ENCODE measurements around the gene ITLN2. TPM values are rescaled to one million over a fixed set of nuclear protein-coding genes. Genes with fewer than 3 reads are reported as not detected.
"Not testable (repeated sequence)": the region's sequence is repeated elsewhere in the genome, so short reads cannot be mapped to it uniquely, and the experiment has no call there.

The ITLN2 gene
- total RNA-seq, 5 donors from 2014 or later (not counting 1 experiment from before 2014, with no cell fraction given): not detected

DNA sequence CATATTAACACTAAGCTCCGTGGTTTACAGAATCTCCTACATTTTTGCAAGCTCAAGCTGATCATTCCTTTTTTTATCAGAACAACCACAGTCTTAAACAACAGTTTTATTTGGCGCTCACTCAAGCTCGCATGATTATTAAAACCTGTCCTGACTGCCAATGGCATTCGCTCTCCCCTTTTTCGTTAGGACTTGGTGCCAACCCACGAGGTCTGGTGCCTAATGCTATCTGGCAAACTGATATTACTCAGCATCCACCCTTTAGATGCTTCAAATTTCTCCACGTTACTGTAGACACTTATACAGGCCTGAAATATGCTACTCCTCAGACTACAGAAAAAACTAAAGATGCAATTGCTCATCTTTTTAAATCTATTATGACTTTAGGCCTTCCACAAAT, 46.6 kb downstream of the ITLN2 start:
- DNase-seq (no peak), ATAC-seq (replicated peaks in 1 of 4) (no peak)
- no peaks in the 10 kb centered on the region for H3K27me3 Mint-ChIP-seq
- Histone ChIP-seq H3K27me3 (replicated peaks in 1 of 2; ENCODE audit: control insufficient read depth in 2 of 2, extremely low read depth in 1 of 2, insufficient read depth in 2 of 2, low read length in 1 of 2) (no peaks in the 10 kb centered on the region), H3K9me3 (no peaks in the 10 kb centered on the region), H3K27ac (ENCODE audit: low read length) (no peak overlapping the region), H3K4me1 (ENCODE audit: control insufficient read depth in 1 of 2, extremely low read depth in 1 of 2, insufficient read depth in 2 of 2, low read length in 2 of 2) (no peaks in the 10 kb centered on the region), H3K36me3 (ENCODE audit: control insufficient read depth in 2 of 2, extremely low read depth in 1 of 2, insufficient read depth in 1 of 2, low read length in 1 of 2) (no peaks in the 10 kb centered on the region), H3K4me3 (ENCODE audit: control insufficient read depth in 1 of 2, extremely low read depth in 1 of 2, low read length in 1 of 2) (no peak overlapping the region)
- no peak overlapping the region for H3K4me3 Mint-ChIP-seq
- ChIA-PET CTCF (no interaction called here), POLR2A (interaction anchor here in 1 of 2 donors (0.9 kb wide), 1 partner anchor 65 kb away, joined by 3 read pairs; no protein-coding TSS in a partner anchor)
- H3K36me3 Mint-ChIP-seq: no peaks in the 10 kb centered on the region
- no peak overlapping the region for H3K27ac Mint-ChIP-seq
- 86% methylated on average over 6 of the region's 7 CpGs for WGBS (ENCODE audit: insufficient coverage)
- H3K9me3 Mint-ChIP-seq: no peaks in the 10 kb centered on the region
- H3K4me1 Mint-ChIP-seq: no peaks in the 10 kb centered on the region

DNA sequence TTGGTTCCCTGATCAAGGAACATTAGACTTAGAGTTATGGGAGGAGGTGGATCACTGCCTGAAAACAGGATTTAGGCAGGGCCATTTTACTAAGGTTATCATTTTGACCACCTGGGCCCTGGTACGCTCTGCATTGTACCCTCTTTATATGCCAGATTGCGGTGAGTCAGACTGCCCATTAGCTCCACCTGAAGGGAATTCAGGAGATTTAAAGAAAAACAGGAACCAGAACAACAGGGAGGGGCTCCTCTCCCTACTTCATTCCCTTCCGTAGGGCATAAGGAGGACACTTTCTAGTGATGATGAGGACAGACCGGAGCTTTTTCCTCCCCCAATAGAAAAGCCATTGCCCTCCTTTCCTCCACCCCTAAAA, 49.0 kb downstream of the ITLN2 start:
- H3K36me3 Mint-ChIP-seq: no peaks in the 10 kb centered on the region
- H3K4me3 ChIP-seq (ENCODE audit: control insufficient read depth in 1 of 2, extremely low read depth in 1 of 2, low read length in 1 of 2): no peak overlapping the region
- ATAC-seq (replicated peaks in 1 of 4) (no peak), DNase-seq (no peak)
- H3K27me3 Mint-ChIP-seq: no peaks in the 10 kb centered on the region
- H3K4me3 Mint-ChIP-seq: no peak overlapping the region
- no peaks in the 10 kb centered on the region for H3K4me1 Mint-ChIP-seq
- no peak overlapping the region for H3K27ac ChIP-seq (ENCODE audit: low read length)
- no peaks in the 10 kb centered on the region for H3K36me3 ChIP-seq (ENCODE audit: control insufficient read depth in 2 of 2, extremely low read depth in 1 of 2, insufficient read depth in 1 of 2, low read length in 1 of 2)
- ChIA-PET CTCF (no interaction called here), POLR2A (no interaction called here)
- H3K9me3 Mint-ChIP-seq: peaks cover 0 to under 1% (median 0%) of the 10 kb centered on the region in 3 donors
- H3K4me1 ChIP-seq (ENCODE audit: control insufficient read depth in 1 of 2, extremely low read depth in 1 of 2, insufficient read depth in 2 of 2, low read length in 2 of 2): no peaks in the 10 kb centered on the region
- WGBS (ENCODE audit: insufficient coverage): 94% methylated on average over 2 of the region's 4 CpGs
- H3K9me3 ChIP-seq: no peaks in the 10 kb centered on the region
- no peak overlapping the region for H3K27ac Mint-ChIP-seq
- H3K27me3 ChIP-seq (replicated peaks in 1 of 2; ENCODE audit: control insufficient read depth in 2 of 2, extremely low read depth in 1 of 2, insufficient read depth in 2 of 2, low read length in 1 of 2): no peaks in the 10 kb centered on the region

DNA sequence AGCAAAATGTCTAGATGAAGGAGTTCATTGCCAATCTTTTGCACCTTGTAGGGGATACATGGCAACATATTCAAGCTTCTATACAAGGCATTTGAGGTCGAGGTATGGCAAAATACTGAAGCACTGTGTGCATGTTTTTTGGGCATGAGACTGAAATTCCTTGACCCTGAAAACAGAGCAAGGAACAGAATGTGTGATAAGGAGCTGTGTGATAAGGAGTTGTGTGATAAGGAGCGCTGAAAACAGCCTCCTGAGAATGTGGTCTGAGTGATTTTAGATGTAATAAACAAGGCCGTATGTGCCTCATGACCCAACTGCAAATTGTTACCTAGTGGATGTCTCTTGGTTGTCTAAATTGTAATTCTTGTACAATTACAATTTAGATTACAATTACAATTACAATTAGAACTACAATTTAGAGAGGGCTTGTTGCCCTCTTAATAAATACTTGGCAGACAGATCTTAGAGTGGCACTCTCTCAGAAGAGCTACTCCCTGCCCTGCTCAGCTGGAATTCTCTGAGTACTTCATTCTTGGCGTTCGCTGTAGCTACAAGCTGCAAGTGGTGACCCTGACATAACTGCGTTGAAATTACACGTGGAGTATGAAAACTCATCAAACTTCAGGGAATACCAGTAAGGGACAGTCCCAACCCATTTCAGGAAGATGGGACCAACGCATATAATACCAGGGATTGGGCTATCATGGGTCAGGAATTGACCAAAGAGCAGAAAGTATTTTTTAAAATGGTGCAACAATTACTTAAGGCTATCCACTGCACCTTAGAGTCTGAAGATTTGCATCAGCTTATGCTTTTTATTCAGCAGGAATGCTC, 49.6 kb downstream of the ITLN2 start:
- Mint-ChIP-seq H3K27me3 (no peaks in the 10 kb centered on the region), H3K9me3 (peaks cover 0 to 6% (median 0%) of the 10 kb centered on the region in 3 donors), H3K4me1 (no peaks in the 10 kb centered on the region), H3K27ac (no peak overlapping the region), H3K4me3 (no peak overlapping the region), H3K36me3 (no peaks in the 10 kb centered on the region)
- Histone ChIP-seq H3K9me3 (no peaks in the 10 kb centered on the region), H3K4me1 (ENCODE audit: control insufficient read depth in 1 of 2, extremely low read depth in 1 of 2, insufficient read depth in 2 of 2, low read length in 2 of 2) (no peaks in the 10 kb centered on the region), H3K4me3 (ENCODE audit: control insufficient read depth in 1 of 2, extremely low read depth in 1 of 2, low read length in 1 of 2) (no peak overlapping the region), H3K27me3 (replicated peaks in 1 of 2; ENCODE audit: control insufficient read depth in 2 of 2, extremely low read depth in 1 of 2, insufficient read depth in 2 of 2, low read length in 1 of 2) (no peaks in the 10 kb centered on the region), H3K36me3 (ENCODE audit: control insufficient read depth in 2 of 2, extremely low read depth in 1 of 2, insufficient read depth in 1 of 2, low read length in 1 of 2) (no peaks in the 10 kb centered on the region), H3K27ac (ENCODE audit: low read length) (no peak overlapping the region)
- CTCF ChIA-PET: no interaction called here
- POLR2A ChIA-PET: no interaction called here
- no peak for DNase-seq
- ATAC-seq (replicated peaks in 1 of 4): no peak
- WGBS (ENCODE audit: insufficient coverage): 88% methylated on average over 4 of the region's 8 CpGs

DNA sequence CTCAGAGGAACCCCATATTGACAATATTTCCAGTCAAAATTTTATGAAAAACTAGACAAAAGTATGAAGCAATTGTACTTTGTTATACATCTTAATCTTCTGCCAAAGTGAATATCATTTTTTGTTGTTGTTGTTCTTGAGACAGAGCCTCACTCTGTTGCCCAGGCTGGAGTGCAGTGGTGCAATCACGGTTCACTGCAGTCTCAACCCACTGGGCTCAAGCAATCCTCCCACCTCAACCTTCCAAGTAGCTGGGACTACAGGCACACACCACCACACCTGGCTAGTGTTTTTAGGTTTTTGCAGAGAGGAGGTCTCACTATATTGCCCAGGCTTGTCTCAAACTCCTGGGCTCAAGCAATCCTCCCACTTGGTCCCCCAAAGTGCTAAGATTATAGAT, 52.4 kb downstream of the ITLN2 start:
- H3K4me1 ChIP-seq (ENCODE audit: control insufficient read depth in 1 of 2, extremely low read depth in 1 of 2, insufficient read depth in 2 of 2, low read length in 2 of 2); H3K9me3 Mint-ChIP-seq; POLR2A ChIA-PET; H3K36me3 Mint-ChIP-seq; H3K9me3 ChIP-seq; DNase-seq; H3K27me3 Mint-ChIP-seq; H3K27ac Mint-ChIP-seq; H3K27ac ChIP-seq (ENCODE audit: low read length); H3K27me3 ChIP-seq (replicated peaks in 1 of 2; ENCODE audit: control insufficient read depth in 2 of 2, extremely low read depth in 1 of 2, insufficient read depth in 2 of 2, low read length in 1 of 2); H3K36me3 ChIP-seq (ENCODE audit: control insufficient read depth in 2 of 2, extremely low read depth in 1 of 2, insufficient read depth in 1 of 2, low read length in 1 of 2); ATAC-seq (replicated peaks in 1 of 4); H3K4me3 Mint-ChIP-seq; H3K4me1 Mint-ChIP-seq; H3K4me3 ChIP-seq (ENCODE audit: control insufficient read depth in 1 of 2, extremely low read depth in 1 of 2, low read length in 1 of 2): not testable (repeated sequence)
- no CpG with 5 or more reads among the region's 1 CpG for WGBS (ENCODE audit: insufficient coverage)
- CTCF ChIA-PET: interaction anchor here in 1 of 2 donors (0.6 kb wide), 1 partner anchor 436 kb away, joined by 6 read pairs; no protein-coding TSS in a partner anchor

DNA sequence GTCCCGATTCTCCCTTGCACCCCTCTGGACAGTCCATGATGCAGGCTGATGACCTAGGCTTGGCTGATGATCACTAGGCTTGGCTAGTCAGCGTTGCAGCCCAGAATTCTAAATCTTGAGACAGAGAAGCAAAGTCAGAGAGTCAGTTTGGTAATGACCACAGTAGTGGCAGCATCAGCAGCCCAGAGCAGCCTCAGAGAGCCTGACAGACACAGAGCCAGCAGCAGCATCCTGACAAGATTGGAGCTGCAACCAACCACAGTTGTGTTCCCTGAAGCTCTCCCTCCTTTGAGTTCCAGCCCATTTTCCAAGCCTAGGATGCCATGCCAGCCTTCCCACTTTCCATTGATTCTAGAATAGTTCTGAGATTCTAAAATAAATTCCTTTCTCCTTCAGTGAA, 52.8 kb downstream of the ITLN2 start:
- H3K9me3 ChIP-seq: no peaks in the 10 kb centered on the region
- Mint-ChIP-seq H3K9me3 (peaks cover 0 to 8% (median 0%) of the 10 kb centered on the region in 3 donors), H3K36me3 (no peaks in the 10 kb centered on the region), H3K4me3 (no peak overlapping the region), H3K4me1 (no peaks in the 10 kb centered on the region), H3K27me3 (peaks cover 0 to 3% of the 10 kb centered on the region in 2 donors), H3K27ac (no peak overlapping the region)
- H3K4me1 ChIP-seq (ENCODE audit: control insufficient read depth in 1 of 2, extremely low read depth in 1 of 2, insufficient read depth in 2 of 2, low read length in 2 of 2): no peaks in the 10 kb centered on the region
- 94% methylated on average over 1 of the region's 2 CpGs for WGBS (ENCODE audit: insufficient coverage)
- no peak for DNase-seq
- H3K36me3 ChIP-seq (ENCODE audit: control insufficient read depth in 2 of 2, extremely low read depth in 1 of 2, insufficient read depth in 1 of 2, low read length in 1 of 2): no peaks in the 10 kb centered on the region
- ChIA-PET POLR2A (no interaction called here), CTCF (interaction anchor here in 1 of 2 donors (0.6 kb wide), 1 partner anchor 435 kb away, joined by 6 read pairs; no protein-coding TSS in a partner anchor)
- no peaks in the 10 kb centered on the region for H3K27me3 ChIP-seq (replicated peaks in 1 of 2; ENCODE audit: control insufficient read depth in 2 of 2, extremely low read depth in 1 of 2, insufficient read depth in 2 of 2, low read length in 1 of 2)
- no peak overlapping the region for H3K4me3 ChIP-seq (ENCODE audit: control insufficient read depth in 1 of 2, extremely low read depth in 1 of 2, low read length in 1 of 2)
- no peak overlapping the region for H3K27ac ChIP-seq (ENCODE audit: low read length)
- ATAC-seq (replicated peaks in 1 of 4): no peak

DNA sequence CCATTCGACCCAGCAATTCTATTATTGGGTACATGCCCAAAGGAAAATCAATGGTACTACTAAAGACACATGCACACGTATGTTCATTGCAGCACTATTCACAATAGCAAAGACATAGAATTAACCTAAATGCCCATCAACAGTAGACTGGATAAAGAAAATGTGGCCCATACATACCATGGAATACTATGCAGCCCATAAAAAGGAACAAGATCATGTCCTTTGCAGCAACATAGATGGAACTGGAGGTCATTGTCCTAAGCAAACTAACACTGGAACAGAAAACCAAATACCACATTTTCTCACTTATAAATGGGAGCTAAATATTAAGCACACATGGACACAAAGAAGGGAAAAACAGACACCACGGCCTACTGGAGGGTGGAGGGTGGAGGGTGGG, 53.9 kb downstream of the ITLN2 start:
- H3K4me1 ChIP-seq (ENCODE audit: control insufficient read depth in 1 of 2, extremely low read depth in 1 of 2, insufficient read depth in 2 of 2, low read length in 2 of 2); H3K4me3 Mint-ChIP-seq; DNase-seq; H3K4me3 ChIP-seq (ENCODE audit: control insufficient read depth in 1 of 2, extremely low read depth in 1 of 2, low read length in 1 of 2); H3K27me3 ChIP-seq (replicated peaks in 1 of 2; ENCODE audit: control insufficient read depth in 2 of 2, extremely low read depth in 1 of 2, insufficient read depth in 2 of 2, low read length in 1 of 2); ATAC-seq (replicated peaks in 1 of 4); H3K36me3 ChIP-seq (ENCODE audit: control insufficient read depth in 2 of 2, extremely low read depth in 1 of 2, insufficient read depth in 1 of 2, low read length in 1 of 2); H3K27me3 Mint-ChIP-seq; H3K9me3 Mint-ChIP-seq; H3K36me3 Mint-ChIP-seq; H3K9me3 ChIP-seq; H3K4me1 Mint-ChIP-seq; H3K27ac Mint-ChIP-seq; H3K27ac ChIP-seq (ENCODE audit: low read length); POLR2A ChIA-PET: not testable (repeated sequence)
- CTCF ChIA-PET: interaction anchor here in 1 of 2 donors (0.6 kb wide), 1 partner anchor 91 kb away, joined by 3 read pairs; no protein-coding TSS in a partner anchor
- 77% methylated on average over 2 of the region's 3 CpGs for WGBS (ENCODE audit: insufficient coverage)
